HL-60 (cell line): ENCODE data around the gene ACACA.

ENCODE experiments used
- DNase-seq, 2 experiments: peaks; one replicate each; pipeline ENCODE4 v3.0.0-alpha.2; 2010 to 2020; ENCODE audit warnings: low read depth in 1 of 2, low spot score in 1 of 2
- H3K27ac ChIP-seq: fragments of 250-450 bp; sonication (Bioruptor Pico); replicated peaks from 2 replicates; pipeline ENCODE4 v1.5.1; 2020; ENCODE audit warnings: mild to moderate bottlenecking, moderate library complexity
- H3K27me3 ChIP-seq: fragments of 250-450 bp; sonication (Bioruptor Pico); 2 replicates; pipeline ENCODE4 v1.5.1; 2021; ENCODE audit warnings: mild to moderate bottlenecking, moderate library complexity; ENCODE audit not compliant: insufficient read depth, poor library complexity, severe bottlenecking
- H3K4me3 ChIP-seq: replicated peaks from 2 replicates; pipeline ENCODE4 v1.5.1; 2011; ENCODE audit warnings: mild to moderate bottlenecking, control low read depth, low read length; ENCODE audit not compliant: insufficient read depth
- GABPA ChIP-seq: IDR thresholded peaks from 2 replicates; pipeline ENCODE4 v1.6.1; 2012; ENCODE audit warnings: low read depth
- POLR2AphosphoS5 ChIP-seq: IDR thresholded peaks from 2 replicates; pipeline ENCODE4 v1.6.1; 2012; ENCODE audit warnings: low read depth
- REST ChIP-seq: IDR thresholded peaks from 2 replicates; pipeline ENCODE4 v1.6.1; 2012; ENCODE audit warnings: low read depth; ENCODE audit not compliant: insufficient replicate concordance
- SPI1 ChIP-seq: IDR thresholded peaks from 2 replicates; pipeline ENCODE4 v1.6.1; 2012; ENCODE audit warnings: low read depth, mild to moderate bottlenecking, borderline replicate concordance
- long read RNA-seq: library from polyadenylated mRNA; unstranded; transcript quantifications from one replicate; pipeline ENCODE4 v2.0.0, GENCODE V29; 2020
- TF ChIP-seq, protein P1 (sequence below): IDR thresholded peaks from one replicate; pipeline ENCODE4 v1.5.1; 2011; ENCODE audit warnings: low read length, control low read depth, inconsistent platforms; ENCODE audit not compliant: insufficient read depth

Gene ACACA
- long read RNA-seq, partial matches to known transcripts = 15 of 29 reads
- long read RNA-seq, other reads (novel, unspliced or antisense) = 12 of 29 reads

GRCh38 chr17:37406635-37407461 is at the start of gene ACACA, which contains the start of gene TADA2A:
ACACA (minus strand) TSS chr17:37406836; CDS start chr17:37406299, 537 bp downstream.
TADA2A (plus strand) TSS chr17:37406886; CDS start chr17:37411366, 4,480 bp downstream.
- DNase-seq = peak; percentile 61 to 81
- peak; percentile 56; the same call in 1 of the 2 replicates for TF ChIP-seq POLR2AphosphoS5
- TF ChIP-seq SPI1 = no peak
- H3K27ac ChIP-seq = peak within 1 kb of the TSS; percentile 94
- H3K27me3 ChIP-seq = no peaks in the 10 kb centered on the region
- H3K4me3 ChIP-seq = peak within 1 kb of the TSS; percentile 83

DNA sequence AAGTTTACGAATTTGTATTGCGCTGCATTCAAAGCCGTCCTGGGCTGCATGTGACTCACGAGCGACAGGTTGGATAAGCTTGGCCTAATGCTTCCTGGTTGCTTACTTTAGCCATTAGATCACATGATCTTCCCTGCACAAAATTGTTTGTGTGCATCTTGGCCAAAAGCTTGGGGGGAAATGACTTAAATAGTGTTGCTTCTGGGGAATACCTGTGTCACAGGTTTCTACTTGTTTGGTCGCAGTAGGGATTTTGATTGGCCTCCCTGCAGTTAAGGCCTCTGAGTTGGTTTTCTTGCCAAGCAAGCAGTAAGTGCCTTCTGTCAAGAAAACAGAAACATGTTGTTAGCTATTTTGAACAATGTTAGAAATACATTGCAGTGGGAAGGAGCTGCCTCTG is 43.5 kb upstream of the ACACA start:
- no peak for DNase-seq
- TF ChIP-seq GABPA (no peak), POLR2AphosphoS5 (no peak), REST (no peak), SPI1 (no peak)
- TF ChIP-seq, protein P1, sequence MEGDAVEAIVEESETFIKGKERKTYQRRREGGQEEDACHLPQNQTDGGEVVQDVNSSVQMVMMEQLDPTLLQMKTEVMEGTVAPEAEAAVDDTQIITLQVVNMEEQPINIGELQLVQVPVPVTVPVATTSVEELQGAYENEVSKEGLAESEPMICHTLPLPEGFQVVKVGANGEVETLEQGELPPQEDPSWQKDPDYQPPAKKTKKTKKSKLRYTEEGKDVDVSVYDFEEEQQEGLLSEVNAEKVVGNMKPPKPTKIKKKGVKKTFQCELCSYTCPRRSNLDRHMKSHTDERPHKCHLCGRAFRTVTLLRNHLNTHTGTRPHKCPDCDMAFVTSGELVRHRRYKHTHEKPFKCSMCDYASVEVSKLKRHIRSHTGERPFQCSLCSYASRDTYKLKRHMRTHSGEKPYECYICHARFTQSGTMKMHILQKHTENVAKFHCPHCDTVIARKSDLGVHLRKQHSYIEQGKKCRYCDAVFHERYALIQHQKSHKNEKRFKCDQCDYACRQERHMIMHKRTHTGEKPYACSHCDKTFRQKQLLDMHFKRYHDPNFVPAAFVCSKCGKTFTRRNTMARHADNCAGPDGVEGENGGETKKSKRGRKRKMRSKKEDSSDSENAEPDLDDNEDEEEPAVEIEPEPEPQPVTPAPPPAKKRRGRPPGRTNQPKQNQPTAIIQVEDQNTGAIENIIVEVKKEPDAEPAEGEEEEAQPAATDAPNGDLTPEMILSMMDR = no peak
- Histone ChIP-seq H3K27ac (no peak overlapping the region), H3K27me3 (no peaks in the 10 kb centered on the region), H3K4me3 (no peak overlapping the region)

GRCh38 chr17:37447641-37448040 is 41.0 kb upstream of the ACACA start:
- DNase-seq = no peak
- H3K27ac ChIP-seq = no peak overlapping the region
- TF ChIP-seq GABPA (no peak), REST (no peak), POLR2AphosphoS5 (no peak), SPI1 (no peak)
- TF ChIP-seq, protein P1 = no peak
- no peaks in the 10 kb centered on the region for H3K27me3 ChIP-seq
- H3K4me3 ChIP-seq = no peak overlapping the region

GRCh38 chr17:37446027-37446426 is 39.4 kb upstream of the ACACA start:
- no peak overlapping the region for H3K27ac ChIP-seq
- H3K27me3 ChIP-seq = no peaks in the 10 kb centered on the region
- no peak overlapping the region for H3K4me3 ChIP-seq
- DNase-seq = no peak
- TF ChIP-seq, protein P1 = no peak
